ENCODE data around the gene MTRR.

The MTRR gene

DNA sequence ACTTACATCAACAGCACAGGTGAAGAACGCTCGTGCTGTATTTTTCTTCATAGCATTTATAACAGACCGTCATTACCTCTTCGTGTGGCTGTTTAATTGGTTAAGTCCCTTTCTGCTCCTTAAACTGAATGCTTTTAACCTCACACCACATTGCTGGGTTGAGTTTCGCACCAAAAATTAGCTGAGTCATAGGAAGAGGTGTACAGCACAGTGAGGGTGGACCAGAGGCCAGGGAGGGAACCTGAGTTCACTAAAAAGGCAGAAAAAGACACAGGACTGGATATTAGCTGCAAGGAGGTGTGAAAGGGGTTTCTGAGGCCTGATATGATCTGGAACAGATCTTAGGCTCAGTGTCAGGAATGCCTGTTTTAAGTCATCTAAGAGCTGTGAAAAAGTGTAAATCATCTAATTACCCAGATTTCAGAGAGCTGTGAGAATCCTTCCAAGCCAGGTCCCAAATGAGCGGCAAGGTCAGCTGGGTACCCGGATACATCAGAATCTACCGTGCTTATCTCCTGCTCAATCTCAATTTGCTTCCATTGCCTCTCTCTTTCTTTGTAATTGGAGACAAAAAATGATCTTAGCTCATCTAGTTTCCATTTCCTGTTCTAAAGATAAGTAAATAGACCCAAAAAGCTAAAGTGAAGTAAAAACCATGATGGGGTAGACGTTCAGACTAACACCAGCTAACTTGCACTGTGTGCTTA, 10.9 kb upstream of the MTRR start:
- peak; percentile 35 for ATAC-seq
- no peak for TF ChIP-seq ZC3H10 (CRISPR knock-in tag; IDR thresholded peaks at IDR 0.05)
- no peak for TF ChIP-seq OSR1 (CRISPR knock-in tag; IDR thresholded peaks at IDR 0.05)
- TF ChIP-seq, protein P1, sequence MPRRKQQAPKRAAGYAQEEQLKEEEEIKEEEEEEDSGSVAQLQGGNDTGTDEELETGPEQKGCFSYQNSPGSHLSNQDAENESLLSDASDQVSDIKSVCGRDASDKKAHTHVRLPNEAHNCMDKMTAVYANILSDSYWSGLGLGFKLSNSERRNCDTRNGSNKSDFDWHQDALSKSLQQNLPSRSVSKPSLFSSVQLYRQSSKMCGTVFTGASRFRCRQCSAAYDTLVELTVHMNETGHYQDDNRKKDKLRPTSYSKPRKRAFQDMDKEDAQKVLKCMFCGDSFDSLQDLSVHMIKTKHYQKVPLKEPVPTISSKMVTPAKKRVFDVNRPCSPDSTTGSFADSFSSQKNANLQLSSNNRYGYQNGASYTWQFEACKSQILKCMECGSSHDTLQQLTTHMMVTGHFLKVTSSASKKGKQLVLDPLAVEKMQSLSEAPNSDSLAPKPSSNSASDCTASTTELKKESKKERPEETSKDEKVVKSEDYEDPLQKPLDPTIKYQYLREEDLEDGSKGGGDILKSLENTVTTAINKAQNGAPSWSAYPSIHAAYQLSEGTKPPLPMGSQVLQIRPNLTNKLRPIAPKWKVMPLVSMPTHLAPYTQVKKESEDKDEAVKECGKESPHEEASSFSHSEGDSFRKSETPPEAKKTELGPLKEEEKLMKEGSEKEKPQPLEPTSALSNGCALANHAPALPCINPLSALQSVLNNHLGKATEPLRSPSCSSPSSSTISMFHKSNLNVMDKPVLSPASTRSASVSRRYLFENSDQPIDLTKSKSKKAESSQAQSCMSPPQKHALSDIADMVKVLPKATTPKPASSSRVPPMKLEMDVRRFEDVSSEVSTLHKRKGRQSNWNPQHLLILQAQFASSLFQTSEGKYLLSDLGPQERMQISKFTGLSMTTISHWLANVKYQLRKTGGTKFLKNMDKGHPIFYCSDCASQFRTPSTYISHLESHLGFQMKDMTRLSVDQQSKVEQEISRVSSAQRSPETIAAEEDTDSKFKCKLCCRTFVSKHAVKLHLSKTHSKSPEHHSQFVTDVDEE (CRISPR knock-in tag; IDR thresholded peaks at IDR 0.05), result no peak
- no peak for TF ChIP-seq ZNF8 (CRISPR knock-in tag; IDR thresholded peaks at IDR 0.05)
- no peak for TF ChIP-seq ISL1 (CRISPR knock-in tag; IDR thresholded peaks at IDR 0.05)
- TF ChIP-seq BACH2 (CRISPR knock-in tag; IDR thresholded peaks at IDR 0.05; ENCODE audit: borderline replicate concordance), result no peak
- TF ChIP-seq, protein P2, sequence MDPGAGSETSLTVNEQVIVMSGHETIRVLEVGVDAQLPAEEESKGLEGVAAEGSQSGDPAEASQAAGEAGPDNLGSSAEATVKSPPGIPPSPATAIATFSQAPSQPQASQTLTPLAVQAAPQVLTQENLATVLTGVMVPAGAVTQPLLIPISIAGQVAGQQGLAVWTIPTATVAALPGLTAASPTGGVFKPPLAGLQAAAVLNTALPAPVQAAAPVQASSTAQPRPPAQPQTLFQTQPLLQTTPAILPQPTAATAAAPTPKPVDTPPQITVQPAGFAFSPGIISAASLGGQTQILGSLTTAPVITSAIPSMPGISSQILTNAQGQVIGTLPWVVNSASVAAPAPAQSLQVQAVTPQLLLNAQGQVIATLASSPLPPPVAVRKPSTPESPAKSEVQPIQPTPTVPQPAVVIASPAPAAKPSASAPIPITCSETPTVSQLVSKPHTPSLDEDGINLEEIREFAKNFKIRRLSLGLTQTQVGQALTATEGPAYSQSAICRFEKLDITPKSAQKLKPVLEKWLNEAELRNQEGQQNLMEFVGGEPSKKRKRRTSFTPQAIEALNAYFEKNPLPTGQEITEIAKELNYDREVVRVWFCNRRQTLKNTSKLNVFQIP (CRISPR knock-in tag; IDR thresholded peaks at IDR 0.05; ENCODE audit: borderline replicate concordance, low read depth), result no peak
- TF ChIP-seq, protein P3, sequence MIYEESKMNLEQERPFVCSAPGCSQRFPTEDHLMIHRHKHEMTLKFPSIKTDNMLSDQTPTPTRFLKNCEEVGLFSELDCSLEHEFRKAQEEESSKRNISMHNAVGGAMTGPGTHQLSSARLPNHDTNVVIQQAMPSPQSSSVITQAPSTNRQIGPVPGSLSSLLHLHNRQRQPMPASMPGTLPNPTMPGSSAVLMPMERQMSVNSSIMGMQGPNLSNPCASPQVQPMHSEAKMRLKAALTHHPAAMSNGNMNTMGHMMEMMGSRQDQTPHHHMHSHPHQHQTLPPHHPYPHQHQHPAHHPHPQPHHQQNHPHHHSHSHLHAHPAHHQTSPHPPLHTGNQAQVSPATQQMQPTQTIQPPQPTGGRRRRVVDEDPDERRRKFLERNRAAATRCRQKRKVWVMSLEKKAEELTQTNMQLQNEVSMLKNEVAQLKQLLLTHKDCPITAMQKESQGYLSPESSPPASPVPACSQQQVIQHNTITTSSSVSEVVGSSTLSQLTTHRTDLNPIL (CRISPR knock-in tag; IDR thresholded peaks at IDR 0.05; ENCODE audit: low read depth), result no peak
- no peak for TF ChIP-seq TCF4 (CRISPR knock-in tag; IDR thresholded peaks at IDR 0.05; ENCODE audit: borderline replicate concordance)
- TF ChIP-seq ZFP30 (CRISPR knock-in tag; IDR thresholded peaks at IDR 0.05), result no peak
- no peak for TF ChIP-seq SNAI2 (CRISPR knock-in tag; IDR thresholded peaks at IDR 0.05)
- no peak for TF ChIP-seq GLIS3 (CRISPR knock-in tag; IDR thresholded peaks at IDR 0.05)
- TF ChIP-seq ZFP3 (CRISPR knock-in tag; IDR thresholded peaks at IDR 0.05), result no peak
- TF ChIP-seq TOX (CRISPR knock-in tag; IDR thresholded peaks at IDR 0.05; ENCODE audit: borderline replicate concordance), result no peak
- TF ChIP-seq RARB (CRISPR knock-in tag; IDR thresholded peaks at IDR 0.05), result no peak
- TF ChIP-seq ZNF70 (CRISPR knock-in tag; IDR thresholded peaks at IDR 0.05), result no peak
- no peak for TF ChIP-seq CSDC2 (CRISPR knock-in tag; IDR thresholded peaks at IDR 0.05)
- TF ChIP-seq, protein P4, sequence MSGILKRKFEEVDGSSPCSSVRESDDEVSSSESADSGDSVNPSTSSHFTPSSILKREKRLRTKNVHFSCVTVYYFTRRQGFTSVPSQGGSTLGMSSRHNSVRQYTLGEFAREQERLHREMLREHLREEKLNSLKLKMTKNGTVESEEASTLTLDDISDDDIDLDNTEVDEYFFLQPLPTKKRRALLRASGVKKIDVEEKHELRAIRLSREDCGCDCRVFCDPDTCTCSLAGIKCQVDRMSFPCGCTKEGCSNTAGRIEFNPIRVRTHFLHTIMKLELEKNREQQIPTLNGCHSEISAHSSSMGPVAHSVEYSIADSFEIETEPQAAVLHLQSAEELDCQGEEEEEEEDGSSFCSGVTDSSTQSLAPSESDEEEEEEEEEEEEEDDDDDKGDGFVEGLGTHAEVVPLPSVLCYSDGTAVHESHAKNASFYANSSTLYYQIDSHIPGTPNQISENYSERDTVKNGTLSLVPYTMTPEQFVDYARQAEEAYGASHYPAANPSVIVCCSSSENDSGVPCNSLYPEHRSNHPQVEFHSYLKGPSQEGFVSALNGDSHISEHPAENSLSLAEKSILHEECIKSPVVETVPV (CRISPR knock-in tag; IDR thresholded peaks at IDR 0.05), result no peak
- TF ChIP-seq ESRRG (CRISPR knock-in tag; IDR thresholded peaks at IDR 0.05), result no peak

DNA sequence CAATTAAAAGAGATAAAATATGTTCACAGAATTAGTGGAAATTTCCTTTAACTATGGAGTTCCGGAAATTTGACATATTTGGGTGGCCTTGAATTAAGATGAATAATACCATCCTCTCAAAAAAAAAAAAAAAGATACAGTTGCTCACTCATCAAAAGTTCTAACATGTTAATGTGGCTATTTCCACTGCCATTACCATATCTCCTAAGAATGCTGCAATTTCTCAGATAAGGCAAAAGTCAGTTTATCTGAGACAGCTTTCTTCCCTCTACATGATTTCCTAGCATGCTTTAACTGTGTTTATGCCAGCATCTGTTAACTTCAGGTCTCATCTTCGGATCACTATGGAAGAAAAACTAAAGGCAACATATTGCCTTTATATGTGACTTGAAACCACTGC, 2.8 kb upstream of the MTRR start:
- no peak for TF ChIP-seq OSR1 (CRISPR knock-in tag; IDR thresholded peaks at IDR 0.05)
- TF ChIP-seq ISL1 (CRISPR knock-in tag; IDR thresholded peaks at IDR 0.05), result no peak
- TF ChIP-seq TCF4 (CRISPR knock-in tag; IDR thresholded peaks at IDR 0.05; ENCODE audit: borderline replicate concordance), result no peak
- TF ChIP-seq ARNTL (CRISPR knock-in tag; IDR thresholded peaks at IDR 0.05; ENCODE audit: borderline replicate concordance, low read depth), result no peak
- TF ChIP-seq, protein P3 (CRISPR knock-in tag; IDR thresholded peaks at IDR 0.05; ENCODE audit: low read depth), result no peak
- TF ChIP-seq ZNF565 (CRISPR knock-in tag; conservative IDR thresholded peaks at IDR 0.05; ENCODE audit: low read depth), result no peak
- TF ChIP-seq, protein P4 (CRISPR knock-in tag; IDR thresholded peaks at IDR 0.05), result no peak
- TF ChIP-seq BACH2 (CRISPR knock-in tag; IDR thresholded peaks at IDR 0.05; ENCODE audit: borderline replicate concordance), result no peak
- no peak for TF ChIP-seq ZNF70 (CRISPR knock-in tag; IDR thresholded peaks at IDR 0.05)
- TF ChIP-seq, protein P2 (CRISPR knock-in tag; IDR thresholded peaks at IDR 0.05; ENCODE audit: borderline replicate concordance, low read depth), result no peak
- TF ChIP-seq, protein P1 (CRISPR knock-in tag; IDR thresholded peaks at IDR 0.05), result no peak
- no peak for TF ChIP-seq GLIS3 (CRISPR knock-in tag; IDR thresholded peaks at IDR 0.05)
- TF ChIP-seq ZFP30 (CRISPR knock-in tag; IDR thresholded peaks at IDR 0.05), result no peak
- TF ChIP-seq ZFP3 (CRISPR knock-in tag; IDR thresholded peaks at IDR 0.05), result no peak
- no peak for TF ChIP-seq TOX (CRISPR knock-in tag; IDR thresholded peaks at IDR 0.05; ENCODE audit: borderline replicate concordance)
- no peak for TF ChIP-seq SNAI2 (CRISPR knock-in tag; IDR thresholded peaks at IDR 0.05)
- ATAC-seq, result no peak

All from SK-N-SH treated with all-trans-retinoic acid at 6 μM for 48 hours (cell line).